Prostate gland (tissue), 2 donors: Measurements from ENCODE around the gene MMD2.

Experiments used
- CTCF ChIP-seq, 4 experiments: fragments of 200-600 bp in 2 of 4; fragments of 450-650 bp in 2 of 4; sonication (generic) in 2 of 4; IDR thresholded peaks; 1 replicate in 3 of 4; 2 replicates in 1 of 4; pipeline ENCODE4 v1.5.1; 2016 to 2019; ENCODE audit warnings: antibody characterized with exemption in 4 of 4, mild to moderate bottlenecking in 2 of 4, moderate library complexity in 2 of 4
- POLR2A ChIP-seq: fragments of 450-650 bp; IDR thresholded peaks from one replicate; pipeline ENCODE4 v1.6.1; 2016; ENCODE audit warnings: antibody characterized with exemption, mild to moderate bottlenecking

- TF ChIP-seq POLR2A, result no peak
- TF ChIP-seq CTCF (IDR thresholded peaks at IDR 0.05), result no peak
Measured at GRCh38 chr7:4868493-4868892, 90.5 kb downstream of the MMD2 start.
